ENCODE measurements around the gene SOX18.
A peak's percentile ranks its signal among the peaks of the same experiment; 100 is the strongest.

SOX18 gene

DNA sequence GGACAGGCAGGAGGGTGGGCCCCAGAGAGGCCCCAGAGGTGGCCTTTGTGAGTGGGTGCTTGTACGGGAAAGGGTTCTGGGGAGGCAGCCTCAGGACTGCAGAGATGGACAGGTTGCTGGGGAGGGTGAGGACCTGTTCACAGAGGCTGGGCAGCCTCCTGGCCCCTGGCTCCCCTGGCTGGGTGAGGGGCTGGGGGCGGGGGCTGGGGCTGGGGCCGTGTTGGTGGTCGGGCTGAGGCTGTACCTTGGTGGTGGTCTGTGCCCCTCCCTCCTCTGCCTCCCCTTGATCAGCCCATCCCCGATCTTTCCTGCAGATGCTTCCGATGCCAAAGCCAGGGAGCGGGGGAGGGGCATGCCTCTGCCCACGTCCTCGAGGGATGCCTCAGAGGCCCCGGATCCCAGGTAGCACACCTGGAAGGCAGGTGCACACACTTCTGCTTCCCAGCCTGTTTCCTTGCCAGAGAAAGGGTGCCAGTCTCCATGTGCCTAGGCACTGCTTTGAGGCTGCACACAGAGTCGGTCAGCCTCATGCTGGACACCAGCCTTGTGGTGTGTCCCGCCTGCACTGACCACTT, 18.4 kb upstream of the SOX18 start:
- no peak for DNase-seq

DNA sequence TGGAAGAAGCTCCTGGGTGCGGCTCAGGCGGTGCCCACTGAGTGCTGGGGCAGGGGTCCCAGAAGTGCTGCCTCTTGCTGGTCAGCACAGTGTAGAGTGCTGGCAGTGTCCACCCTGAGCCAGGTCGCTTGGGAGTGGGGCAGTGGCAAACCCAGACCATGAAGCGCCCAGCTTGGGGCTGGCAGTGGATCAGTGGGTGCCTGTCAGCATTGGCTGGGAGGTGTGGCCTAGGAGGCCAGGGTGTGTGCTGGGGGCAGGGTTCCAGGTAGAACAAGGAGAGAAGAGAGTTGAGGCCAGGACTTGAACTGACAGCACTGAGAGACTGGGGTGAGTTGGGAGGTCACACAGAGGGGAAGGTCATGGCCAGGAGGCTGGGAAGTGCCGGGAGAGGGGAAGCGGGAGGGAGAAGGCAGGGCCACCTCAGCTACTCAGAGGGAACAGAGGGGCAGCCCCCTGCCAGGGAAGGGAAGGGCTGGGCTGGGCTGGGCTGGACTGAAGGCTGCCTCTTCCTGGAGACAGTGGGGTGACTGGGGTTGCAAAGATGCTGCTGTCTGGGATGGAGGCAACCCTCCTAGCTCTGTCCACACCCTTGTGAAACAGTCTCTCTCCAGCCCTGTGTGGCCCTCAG, 17.7 kb upstream of the SOX18 start:
- no peak for DNase-seq

DNA sequence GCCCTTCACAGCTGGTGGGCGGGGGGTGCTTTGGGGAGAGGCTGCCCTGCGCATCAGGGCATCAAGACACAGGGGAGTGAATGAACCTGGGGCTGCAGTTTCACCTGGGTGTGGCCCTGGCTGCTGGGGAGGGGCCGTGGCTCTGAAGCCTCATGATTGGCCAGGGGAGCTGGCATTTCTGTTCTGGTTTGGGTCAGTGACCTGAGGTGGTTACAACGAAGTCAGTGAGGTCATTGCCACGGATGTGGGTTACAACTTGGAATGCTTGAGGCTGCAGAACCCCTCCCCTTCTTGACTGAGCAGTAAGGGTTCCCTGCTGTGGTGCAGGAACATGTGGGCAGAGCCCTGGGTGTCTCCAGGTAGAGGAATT, 16.5 kb upstream of the SOX18 start:
- peak; percentile 76 for DNase-seq

DNA sequence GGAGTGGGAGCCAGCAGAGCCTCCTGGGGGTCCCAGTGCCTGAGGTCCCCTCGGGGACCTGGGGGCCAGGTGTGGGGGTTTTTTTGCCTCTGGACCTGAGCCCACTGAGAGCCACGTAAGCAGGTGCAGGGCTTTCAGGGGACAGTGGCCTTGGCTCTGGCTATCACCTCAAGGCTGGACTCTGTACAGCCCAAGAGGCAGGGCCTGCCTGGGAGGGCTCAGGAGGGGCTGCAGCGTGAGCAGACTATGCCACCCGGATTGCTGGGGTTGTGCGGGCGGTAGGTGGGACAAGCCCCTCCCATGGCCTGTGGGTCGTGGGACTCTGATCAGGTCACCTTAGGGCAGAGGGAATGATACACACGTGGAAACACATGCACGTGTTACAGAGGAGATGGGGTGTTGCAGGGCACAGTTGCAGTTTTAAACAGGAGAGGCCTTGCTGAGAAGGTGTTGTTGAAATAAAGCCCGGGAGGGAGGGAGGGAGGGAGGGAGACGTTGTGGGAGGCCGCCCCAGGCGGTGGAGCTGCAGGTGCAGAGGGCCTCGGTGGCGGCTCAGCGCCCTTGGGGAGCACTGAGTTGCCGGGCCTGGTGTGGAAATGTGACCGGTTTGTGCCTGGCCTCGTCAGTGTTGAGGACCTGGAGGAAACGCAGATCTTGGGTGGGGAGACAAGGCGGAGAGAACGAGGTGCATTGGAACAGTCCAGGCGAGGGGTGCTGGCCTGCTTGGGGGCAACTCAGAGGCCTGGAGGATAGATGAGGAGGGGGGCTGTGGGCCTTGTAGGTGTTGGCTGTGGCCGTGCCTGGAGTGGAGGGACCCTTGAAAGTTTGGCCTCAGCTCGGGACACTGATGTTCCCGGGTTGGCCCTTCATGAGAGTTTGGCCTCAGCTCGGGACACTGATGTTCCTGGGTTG, 15.9 kb upstream of the SOX18 start:
- no peak for DNase-seq

DNA sequence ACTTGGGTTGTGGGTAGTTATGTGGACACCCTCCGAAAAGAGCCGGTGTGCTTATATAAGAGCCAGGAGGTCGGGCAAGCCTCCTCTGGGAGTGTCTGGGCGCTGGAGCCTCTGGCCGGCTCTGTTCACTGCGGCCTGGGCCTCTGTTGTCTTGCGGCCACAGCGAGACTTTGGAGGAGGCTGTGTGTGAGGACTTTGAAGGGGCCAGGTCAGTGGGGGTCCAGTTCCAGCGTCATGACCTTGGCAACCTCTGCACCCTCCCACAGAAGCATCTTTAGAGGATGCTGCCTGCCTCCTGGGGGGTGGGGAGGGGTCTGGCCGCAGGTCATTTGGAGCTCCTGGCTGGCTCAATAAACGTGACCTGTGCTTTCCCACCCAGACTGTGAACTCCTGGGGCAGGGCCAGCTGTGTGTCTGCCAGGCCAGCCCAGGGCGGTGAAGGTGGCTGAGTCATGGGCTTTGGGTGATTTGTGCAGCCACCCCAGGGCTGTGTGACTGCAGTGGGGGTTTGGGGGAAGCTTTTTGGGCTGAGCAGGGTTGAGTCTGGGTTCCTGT, 14.8 kb upstream of the SOX18 start:
- DNase-seq = no peak

DNA sequence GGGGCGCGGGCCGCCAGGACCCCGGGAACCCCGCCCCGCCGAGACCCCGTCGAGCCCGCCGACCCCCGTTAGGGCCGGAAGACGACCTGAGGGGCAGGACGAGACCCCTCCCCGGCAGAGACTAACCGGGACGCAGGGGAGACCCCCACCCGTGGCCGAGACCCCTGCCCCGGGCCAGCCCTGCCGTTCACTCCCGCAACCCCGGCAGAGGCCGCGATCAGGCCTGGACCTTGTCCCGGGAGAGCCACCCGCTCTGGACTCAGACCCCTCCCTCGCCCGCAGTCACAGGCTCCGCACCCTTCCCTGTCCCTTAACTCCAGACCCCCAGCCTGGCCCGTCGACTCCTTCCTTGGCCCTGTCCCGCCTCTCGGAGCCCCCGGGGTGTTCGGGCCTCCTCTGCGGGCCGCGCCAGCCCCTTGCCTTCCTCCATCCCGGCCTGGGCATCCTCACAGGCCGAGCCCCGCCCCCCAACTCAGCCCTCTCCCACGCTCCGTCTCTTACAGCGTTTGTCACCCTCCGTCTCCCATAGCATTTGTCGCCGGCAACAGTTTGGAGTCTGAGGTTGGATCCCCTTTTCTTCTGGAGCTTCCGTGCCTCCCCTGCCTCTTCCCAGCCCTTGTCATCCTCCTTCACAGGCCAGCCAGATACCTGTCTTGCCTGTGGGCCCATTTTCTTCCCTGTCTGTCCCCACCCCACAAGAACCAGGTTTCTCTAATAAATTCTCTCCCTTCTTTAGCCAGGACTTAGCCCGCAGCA, 14.1 kb upstream of the SOX18 start:
- no peak for DNase-seq

DNA sequence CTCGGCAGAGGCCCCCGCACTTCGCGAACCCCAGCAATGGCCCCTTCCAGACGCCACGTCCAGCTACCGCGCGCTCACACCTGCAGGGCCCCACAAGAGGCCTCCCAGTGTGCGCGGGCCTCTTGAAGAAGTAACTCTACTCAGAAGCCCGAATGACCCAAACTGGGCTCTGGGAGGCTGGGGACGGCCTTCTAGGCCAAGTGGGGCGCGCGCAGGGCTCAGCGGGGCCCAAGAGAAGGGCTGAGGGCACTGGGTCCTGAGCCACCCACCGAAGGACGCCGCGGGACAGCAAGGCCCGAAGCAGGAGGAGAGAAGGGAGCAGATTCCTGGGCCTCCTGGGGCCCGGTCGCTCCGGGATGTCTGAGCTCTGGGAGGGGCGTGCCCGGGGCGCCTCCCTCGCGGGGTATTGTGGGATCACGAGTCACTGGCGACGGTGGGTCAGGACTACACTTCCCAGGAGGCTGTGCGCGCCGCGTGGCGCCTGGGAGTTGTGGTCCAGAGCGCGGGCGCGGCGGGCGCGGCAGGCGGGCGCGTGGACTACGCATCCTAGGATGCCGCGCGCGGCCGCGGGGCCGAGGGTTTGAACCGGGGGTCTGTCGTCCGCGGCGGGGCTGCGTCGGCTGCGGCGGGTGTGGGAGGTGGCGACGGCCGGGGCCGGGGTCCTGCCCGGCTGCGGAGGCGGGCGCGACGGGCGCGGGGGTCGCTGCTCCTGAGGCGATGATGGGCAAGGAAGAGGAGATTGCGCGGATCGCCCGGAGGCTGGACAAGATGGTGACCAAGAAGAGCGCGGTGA, 13.4 kb upstream of the SOX18 start, which contains the start of gene TCEA2:
TCEA2 (plus strand) TSS at position 603 of the 793 bp plus-strand sequence; CDS start at position 718, 115 bp downstream.
- DNase-seq = peak; percentile 80

DNA sequence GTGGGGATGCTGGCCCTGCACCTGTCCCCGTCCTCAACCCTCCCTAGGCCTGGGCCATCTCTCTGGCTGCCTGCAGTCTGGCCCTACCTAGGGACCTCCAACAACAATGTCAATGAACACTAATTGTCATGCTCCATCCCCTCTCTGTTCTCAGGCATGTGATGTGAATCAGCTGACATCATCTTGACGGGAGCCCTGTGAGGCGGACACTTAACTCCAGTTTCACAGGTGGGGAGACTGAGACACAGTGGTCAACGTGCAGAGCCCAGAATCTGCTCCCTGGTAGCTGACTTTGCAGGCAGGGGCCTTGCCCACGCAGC, 12.8 kb upstream of the SOX18 start:
- no peak for DNase-seq

DNA sequence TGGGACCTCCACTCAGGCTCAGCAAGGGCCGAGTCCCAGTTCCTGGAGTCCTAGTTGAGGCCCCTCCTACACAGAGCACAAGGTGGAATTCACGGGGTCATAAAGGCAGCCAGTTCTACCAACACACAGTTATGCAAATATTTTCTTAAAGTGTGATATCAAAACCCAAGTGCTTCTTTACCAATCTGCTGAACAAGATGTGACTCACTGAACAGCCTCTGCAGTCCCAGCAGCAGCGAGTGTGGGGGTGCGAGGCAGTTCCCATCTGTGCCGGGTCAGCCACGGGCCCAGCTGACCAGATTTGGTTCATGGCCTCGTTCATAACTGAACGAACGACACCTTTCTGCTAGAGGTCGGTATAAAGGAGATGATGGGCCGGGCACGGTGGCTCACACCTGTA, 9.1 kb upstream of the SOX18 start:
- DNase-seq = no peak

DNA sequence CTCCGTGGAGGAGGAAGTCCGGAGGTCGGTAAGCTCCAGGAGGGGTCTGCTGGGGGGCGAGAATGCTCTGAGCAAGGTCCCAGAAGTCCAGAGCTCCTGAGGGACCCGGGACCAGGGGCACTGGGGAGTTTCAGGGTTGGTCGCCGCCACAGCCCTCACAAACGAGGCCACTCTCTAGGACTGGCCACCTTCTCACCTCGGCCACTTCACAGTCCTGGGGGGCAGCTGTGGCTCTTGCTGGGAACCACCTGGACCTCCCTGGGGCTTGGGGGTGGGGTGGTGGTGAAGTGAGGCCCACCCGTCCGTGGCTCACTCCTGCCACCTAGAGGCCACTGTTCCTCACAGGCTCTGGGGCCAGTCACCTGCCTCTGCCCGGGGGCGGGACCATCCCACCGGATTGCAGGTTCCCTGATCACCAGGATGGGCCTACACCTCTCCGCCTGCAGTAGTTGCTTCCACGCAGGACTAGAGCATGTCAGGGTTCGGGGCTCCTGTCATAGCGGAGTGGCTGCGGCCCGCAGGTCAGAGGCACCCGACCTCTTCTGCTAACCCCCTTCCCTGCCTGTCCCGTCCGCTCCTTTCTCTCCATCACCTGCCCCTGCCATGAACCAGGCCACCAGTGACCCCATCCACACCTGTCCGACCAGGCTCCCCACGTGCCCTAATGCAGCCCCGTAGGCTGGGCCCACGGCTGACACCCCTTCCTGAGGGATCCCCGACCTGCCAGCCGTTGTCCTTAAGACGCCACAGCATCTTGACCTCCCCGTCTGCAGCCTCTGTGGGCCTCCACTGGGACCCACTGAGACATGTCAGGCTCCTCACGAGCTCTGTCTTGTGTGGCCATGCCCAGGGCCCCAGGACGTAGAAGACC, 8.4 kb upstream of the SOX18 start:
- DNase-seq = no peak

DNA sequence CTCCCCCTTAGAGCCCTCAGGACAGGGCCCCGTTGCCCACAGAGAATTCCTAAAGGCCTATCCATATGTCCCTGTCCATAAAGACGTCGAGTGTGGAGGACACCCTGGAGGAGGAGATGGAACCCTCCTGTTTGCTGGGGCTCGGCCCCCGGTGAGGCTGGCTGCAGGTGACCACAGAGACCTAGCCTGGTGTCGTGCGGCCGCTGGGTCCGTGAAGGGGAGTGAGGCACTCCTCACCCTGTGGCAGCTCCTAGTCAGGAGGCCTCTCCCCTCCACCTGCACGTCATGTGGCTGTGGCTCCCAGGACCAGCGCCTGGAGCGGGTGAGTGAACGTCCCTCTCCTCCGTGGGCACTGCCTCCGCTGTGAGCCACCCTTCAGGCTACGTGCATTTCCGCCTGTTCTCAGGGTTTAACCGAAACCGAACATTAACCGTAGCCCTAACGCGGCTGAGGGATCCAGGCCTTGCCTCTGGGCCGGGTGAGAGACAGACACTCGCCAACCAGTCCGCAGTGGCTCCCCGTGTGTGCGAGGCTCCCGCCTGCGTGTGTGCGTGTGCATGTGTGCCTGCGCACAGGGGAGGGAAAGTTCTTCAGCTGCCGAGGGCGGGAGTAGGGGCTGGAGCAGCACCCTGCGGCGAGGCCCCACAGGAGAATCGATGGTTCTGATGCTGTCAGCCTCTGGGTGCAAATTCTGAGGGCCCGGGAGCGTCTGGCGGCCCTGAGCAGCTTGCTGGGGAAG, 7.6 kb upstream of the SOX18 start:
- no peak for DNase-seq

DNA sequence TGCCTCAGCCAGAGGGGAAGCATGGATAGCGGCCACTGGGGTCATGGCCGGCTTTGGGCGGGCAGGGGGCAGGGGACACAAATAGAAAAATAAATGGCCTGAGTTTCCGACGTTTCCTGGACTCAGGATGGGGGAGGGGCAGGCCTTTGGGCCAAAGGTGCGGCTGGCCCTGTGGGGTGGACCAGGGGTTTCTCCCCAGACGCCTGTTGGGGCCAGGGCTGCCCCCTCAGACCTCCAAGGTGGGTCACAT, 7.1 kb upstream of the SOX18 start:
- DNase-seq = no peak

DNA sequence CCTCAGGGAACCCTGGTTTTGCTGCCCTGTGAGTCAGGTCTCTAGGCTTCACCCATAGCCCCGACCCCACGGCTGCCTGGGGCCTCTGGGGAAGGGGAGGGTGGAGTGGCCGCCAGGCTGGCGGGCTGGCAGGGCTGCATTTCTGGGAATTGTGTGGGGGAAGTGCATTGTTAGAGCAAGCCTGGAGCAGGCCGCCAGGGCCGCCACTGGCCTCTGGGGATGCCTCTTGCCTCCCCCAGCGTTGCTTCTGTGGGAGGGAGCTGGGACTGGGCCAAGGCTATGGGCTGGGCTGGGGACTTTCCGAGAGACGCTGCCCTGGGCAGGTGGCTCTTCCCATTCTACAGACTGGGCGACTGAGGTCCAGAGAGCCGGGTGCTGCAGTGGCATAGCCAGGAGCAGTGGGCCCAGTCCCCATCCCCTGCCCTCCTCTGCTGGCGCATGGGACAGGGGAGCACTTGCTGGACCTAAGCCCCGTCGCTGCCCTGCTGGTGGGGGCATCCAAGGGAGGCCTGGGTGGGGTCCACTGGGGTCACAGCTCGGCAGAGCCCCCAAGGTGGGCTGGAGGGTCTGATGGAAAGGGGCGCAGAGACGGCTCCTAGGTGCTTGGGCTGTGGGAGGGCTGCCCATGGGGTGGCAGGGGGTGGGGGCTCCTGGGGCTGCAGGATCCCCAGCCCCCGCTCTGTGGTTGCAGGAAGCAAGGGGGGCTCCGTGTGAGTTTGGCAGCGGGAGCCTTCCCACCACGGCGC, 6.6 kb upstream of the SOX18 start:
- DNase-seq = no peak

DNA sequence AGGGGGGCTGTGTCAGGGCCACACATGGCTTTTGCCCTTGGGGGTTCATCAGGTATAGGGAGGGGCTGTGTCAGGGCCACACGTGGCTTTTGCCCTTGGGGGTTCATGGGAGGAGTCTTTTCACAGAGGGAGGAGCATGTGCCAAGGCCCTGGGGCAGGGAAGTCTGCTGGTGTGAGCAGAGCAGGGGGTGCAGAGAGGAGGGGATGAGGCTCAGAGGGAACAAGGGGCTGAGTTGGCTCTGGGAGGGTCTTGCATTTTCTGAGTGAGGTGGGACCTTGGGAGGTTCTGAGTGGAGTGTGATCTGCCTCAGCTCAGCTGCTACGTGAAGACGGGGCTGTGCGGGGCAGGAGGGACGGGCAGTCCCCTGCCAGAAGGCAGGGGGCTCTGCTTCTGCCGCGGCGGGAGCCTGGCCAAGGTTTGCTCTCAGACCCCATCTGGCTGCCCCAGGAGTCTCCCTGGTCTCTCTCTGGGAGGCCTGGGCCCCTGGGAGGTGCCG, 6.0 kb upstream of the SOX18 start:
- no peak for DNase-seq

DNA sequence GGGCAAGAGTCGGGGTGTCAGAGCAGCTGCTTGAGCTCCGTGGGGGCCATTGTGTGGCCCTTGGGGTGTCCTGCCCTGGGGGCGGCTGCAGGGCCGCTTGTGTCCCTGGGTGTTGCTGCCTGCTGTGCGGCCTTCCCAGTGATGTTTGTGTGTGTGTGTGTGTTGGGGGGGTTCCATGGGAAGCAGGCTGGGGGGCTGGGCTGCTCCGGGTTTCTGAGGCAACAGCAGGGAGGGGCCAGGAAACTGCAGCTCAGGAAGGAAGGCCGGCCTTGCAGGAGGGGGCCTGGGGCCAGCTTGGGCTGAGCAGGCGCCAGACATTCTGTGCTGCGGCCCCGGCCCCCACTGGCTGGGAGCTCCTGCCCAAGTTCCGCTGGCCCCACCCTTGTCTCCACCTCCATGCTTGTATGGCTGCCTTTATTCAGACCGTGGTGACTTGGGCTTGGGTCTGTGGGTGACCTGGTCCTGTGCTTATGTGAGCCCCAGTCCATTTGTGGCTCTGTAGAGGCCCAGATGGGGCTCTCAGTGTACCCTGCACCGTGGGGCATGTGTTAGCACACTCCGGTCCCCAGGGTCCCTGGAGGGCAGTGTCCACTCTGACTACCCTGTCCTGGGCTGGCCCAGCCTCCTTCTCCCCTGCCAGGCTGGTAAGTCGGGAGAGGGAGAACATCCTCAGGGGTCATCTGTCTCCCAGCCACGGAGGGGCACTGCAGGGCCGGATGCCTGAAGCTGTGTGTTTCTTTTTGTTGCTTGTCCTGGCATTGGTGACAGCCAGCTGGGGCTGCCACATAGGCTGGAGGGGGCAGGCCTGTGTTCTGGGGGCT, 4.6 kb upstream of the SOX18 start:
- peak; percentile 37 for DNase-seq

DNA sequence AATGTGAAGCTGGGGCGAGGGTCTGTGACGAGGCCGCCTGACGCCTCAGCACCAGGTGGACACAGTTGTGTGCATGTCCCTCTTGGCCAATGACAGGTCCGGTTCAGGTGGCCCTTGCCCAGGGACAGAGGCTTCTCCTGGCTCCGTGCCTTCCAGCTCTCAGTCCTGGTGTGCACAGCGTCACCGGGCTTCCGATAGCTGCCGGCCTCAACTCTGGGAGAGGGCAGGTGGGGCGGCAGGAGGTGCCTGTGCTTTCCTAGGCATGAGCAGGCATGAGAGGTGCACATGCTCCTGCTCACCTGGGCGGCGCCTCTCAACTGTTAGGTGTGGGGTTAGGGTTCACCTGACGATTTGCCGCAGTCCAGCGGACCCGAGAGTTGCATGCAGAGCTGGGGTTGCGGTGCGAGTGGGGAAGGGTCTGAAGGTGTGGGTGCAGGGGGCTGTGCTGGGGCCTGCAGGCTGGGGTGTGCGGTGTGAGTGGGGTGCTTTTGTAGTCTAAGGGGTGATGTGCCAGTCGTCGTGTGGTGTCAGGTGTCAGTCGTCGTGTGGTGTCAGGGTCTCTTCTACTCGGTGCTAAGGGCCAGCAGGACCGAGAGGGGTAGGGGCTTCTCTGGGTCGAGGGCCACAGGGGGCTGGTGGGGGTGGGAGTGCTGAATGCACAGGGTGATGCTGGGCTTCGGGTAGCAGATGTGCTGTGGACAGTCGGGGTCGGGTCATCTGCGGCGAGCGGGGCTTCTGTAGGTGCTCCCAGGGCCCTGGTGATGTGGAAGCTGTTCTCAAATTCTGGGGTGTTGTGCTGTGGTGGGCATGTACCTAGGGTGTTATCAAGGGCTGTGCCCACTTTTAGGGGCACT, 3.8 kb upstream of the SOX18 start:
- DNase-seq = no peak

DNA sequence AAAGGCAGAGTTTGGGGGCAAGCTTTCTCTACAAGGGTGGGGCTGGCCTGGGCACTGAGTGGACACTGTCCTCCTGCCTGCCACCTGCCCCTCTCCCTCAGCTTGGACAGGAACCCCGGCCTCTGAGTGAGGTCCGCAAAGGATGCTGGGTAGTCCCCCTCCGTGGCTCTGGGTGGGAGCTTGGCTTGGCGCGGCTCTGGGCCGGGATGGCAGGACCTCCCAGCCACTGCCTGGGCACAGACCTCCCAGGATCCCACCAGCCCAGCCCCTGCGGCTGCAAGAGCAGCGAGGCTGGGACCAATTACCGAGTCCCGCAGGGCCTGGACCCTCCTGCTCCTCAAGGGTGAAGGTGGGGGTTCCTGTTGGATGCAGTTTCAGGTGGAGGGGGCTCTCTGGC, 2.9 kb upstream of the SOX18 start:
- DNase-seq = no peak

Data from GF-D8 (cell line).